H1 (cell line): ENCODE data around the gene DCXR.

Experiments
- CHD2 ChIP-seq: IDR thresholded peaks from 2 replicates; pipeline ENCODE4 v1.6.1; 2012; ENCODE audit warnings: low read length, improper control_type of control experiment
- EZH2 ChIP-seq: fragments of 200-600 bp; sonication (generic); IDR thresholded peaks from 2 replicates; pipeline ENCODE4 v1.7.1; 2012; ENCODE audit warnings: low read depth, mild to moderate bottlenecking, moderate library complexity, low read length, inconsistent platforms; ENCODE audit not compliant: severe bottlenecking
- NANOG ChIP-seq: IDR thresholded peaks from 2 replicates; pipeline ENCODE4 v1.6.1; 2011; ENCODE audit warnings: low read length, low read depth, mild to moderate bottlenecking, inconsistent platforms; ENCODE audit not compliant: insufficient read depth, poor library complexity, severe bottlenecking
- POLR2A ChIP-seq, 2 experiments: IDR thresholded peaks; 1 replicate in 1 of 2; 2 replicates in 1 of 2; pipeline ENCODE4 v1.6.1; 2011; ENCODE audit warnings: low read depth in 2 of 2, low read length in 2 of 2, mild to moderate bottlenecking in 2 of 2; ENCODE audit errors: control extremely low read depth in 1 of 2
- TF ChIP-seq, protein P1 (sequence below), 3 experiments: IDR thresholded peaks; 1 replicate in 2 of 3; 2 replicates in 1 of 3; pipeline versions ENCODE4 v1.5.1 to v1.6.1; 2011; ENCODE audit warnings: low read length in 3 of 3, mild to moderate bottlenecking in 3 of 3, inconsistent platforms in 2 of 3, low read depth in 1 of 3, moderate library complexity in 1 of 3; ENCODE audit not compliant: insufficient read depth in 1 of 3; ENCODE audit errors: control extremely low read depth in 1 of 3
- TF ChIP-seq, protein P2 (sequence below): IDR thresholded peaks from 2 replicates; pipeline ENCODE4 v1.6.1; 2011; ENCODE audit warnings: low read length, improper control_type of control experiment

DNA sequence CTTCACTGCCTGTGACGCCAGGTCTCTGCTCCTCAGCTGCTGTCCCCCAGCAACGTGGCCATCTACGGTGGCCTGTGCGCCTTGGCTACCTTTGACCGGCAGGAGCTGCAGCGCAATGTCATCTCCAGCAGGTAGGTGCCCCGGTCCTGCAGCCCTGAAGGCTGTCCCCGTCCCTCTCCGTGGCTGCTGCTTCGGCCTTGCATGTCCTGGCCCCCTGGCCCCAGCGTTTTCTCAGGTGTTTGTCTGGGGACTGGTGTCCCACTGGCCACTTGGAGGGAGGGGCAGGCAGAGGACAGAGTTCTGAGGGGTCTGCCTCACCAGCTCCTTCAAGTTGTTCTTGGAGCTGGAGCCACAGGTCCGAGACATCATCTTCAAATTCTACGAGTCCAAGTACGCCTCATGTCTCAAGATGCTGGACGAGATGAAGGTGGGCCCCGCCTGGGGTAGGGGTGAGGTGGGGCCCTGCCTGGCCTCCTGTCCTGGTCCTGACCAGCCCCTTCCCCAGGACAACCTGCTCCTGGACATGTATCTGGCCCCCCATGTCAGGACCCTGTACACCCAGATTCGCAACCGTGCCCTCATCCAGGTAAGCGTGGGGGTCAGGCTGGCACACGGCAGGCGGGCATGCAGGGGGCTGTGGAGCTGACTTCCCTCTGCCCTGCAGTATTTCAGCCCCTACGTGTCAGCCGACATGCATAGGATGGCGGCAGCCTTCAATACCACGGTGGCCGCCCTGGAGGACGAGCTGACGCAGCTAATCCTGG is 18.6 kb upstream of the DCXR start:
- no peak for TF ChIP-seq NANOG
- TF ChIP-seq, protein P1, sequence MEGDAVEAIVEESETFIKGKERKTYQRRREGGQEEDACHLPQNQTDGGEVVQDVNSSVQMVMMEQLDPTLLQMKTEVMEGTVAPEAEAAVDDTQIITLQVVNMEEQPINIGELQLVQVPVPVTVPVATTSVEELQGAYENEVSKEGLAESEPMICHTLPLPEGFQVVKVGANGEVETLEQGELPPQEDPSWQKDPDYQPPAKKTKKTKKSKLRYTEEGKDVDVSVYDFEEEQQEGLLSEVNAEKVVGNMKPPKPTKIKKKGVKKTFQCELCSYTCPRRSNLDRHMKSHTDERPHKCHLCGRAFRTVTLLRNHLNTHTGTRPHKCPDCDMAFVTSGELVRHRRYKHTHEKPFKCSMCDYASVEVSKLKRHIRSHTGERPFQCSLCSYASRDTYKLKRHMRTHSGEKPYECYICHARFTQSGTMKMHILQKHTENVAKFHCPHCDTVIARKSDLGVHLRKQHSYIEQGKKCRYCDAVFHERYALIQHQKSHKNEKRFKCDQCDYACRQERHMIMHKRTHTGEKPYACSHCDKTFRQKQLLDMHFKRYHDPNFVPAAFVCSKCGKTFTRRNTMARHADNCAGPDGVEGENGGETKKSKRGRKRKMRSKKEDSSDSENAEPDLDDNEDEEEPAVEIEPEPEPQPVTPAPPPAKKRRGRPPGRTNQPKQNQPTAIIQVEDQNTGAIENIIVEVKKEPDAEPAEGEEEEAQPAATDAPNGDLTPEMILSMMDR (IDR thresholded peaks at IDR 0.05; ENCODE audit: control extremely low read depth in 1 of 3, insufficient read depth in 1 of 3, low read depth in 1 of 3, low read length in 3 of 3): no peak
- no peak for TF ChIP-seq EZH2
- TF ChIP-seq, protein P2, sequence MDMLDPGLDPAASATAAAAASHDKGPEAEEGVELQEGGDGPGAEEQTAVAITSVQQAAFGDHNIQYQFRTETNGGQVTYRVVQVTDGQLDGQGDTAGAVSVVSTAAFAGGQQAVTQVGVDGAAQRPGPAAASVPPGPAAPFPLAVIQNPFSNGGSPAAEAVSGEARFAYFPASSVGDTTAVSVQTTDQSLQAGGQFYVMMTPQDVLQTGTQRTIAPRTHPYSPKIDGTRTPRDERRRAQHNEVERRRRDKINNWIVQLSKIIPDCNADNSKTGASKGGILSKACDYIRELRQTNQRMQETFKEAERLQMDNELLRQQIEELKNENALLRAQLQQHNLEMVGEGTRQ: no peak
- TF ChIP-seq POLR2A (IDR thresholded peaks at IDR 0.05; ENCODE audit: control extremely low read depth in 1 of 2, low read depth in 2 of 2, low read length in 2 of 2): no peak
- TF ChIP-seq CHD2: no peak
